ENCODE data around the gene C5.

The C5 gene

GRCh38 chr9:120983259-120983837, 66.7 kb downstream of the C5 start:
- no peak overlapping the region for H3K4me2 ChIP-seq (ENCODE audit: low read depth, low read length, poor library complexity, severe bottlenecking)

GRCh38 chr9:120982836-120983235, 67.2 kb downstream of the C5 start:
- Histone ChIP-seq H3K9me3 (ENCODE audit: insufficient read depth, low read length) (no peaks in the 10 kb centered on the region), H3K9me2 (replicated peaks; ENCODE audit: insufficient read depth, low read length) (no peaks in the 10 kb centered on the region), H3K36me3 (ENCODE audit: low read length) (no peaks in the 10 kb centered on the region), H3K4me3 (ENCODE audit: insufficient read depth, low read length, poor library complexity, severe bottlenecking) (no peak overlapping the region), H3F3A (ENCODE audit: insufficient read depth) (no peaks in the 10 kb centered on the region), H3K27me3 (ENCODE audit: low read length) (no peaks in the 10 kb centered on the region), H2AFZ (ENCODE audit: low read depth, low read length, severe bottlenecking) (no peak overlapping the region), H3K4me2 (ENCODE audit: low read depth, low read length, poor library complexity, severe bottlenecking) (no peak overlapping the region), H4K20me1 (ENCODE audit: low read depth, low read length) (no peaks in the 10 kb centered on the region), H3K9ac (ENCODE audit: low read length) (no peak overlapping the region), H3K79me2 (ENCODE audit: insufficient read depth, low read length) (no peaks in the 10 kb centered on the region), H3K27ac (ENCODE audit: low read depth, low read length) (no peak overlapping the region)
- no peak for TF ChIP-seq EZH2phosphoT487 (conservative IDR thresholded peaks at IDR 0.05; ENCODE audit: low read length)
- no peak for TF ChIP-seq CTCF (IDR thresholded peaks at IDR 0.05; ENCODE audit: insufficient read depth, low read length, poor library complexity, severe bottlenecking)

More at GRCh38 chr9:120983259-120983837, 66.7 kb downstream of the C5 start:
- Histone ChIP-seq H3K9me2 (replicated peaks; ENCODE audit: insufficient read depth, low read length) (no peaks in the 10 kb centered on the region), H3K36me3 (ENCODE audit: low read length) (no peaks in the 10 kb centered on the region), H3F3A (ENCODE audit: insufficient read depth) (no peaks in the 10 kb centered on the region), H2AFZ (ENCODE audit: low read depth, low read length, severe bottlenecking) (no peak overlapping the region), H3K9ac (ENCODE audit: low read length) (no peak overlapping the region), H3K79me2 (ENCODE audit: insufficient read depth, low read length) (no peaks in the 10 kb centered on the region), H4K20me1 (ENCODE audit: low read depth, low read length) (no peaks in the 10 kb centered on the region), H3K27ac (ENCODE audit: low read depth, low read length) (no peak overlapping the region), H3K4me3 (ENCODE audit: insufficient read depth, low read length, poor library complexity, severe bottlenecking) (no peak overlapping the region), H3K9me3 (ENCODE audit: insufficient read depth, low read length) (no peaks in the 10 kb centered on the region), H3K27me3 (ENCODE audit: low read length) (no peaks in the 10 kb centered on the region)
- TF ChIP-seq EZH2phosphoT487 (conservative IDR thresholded peaks at IDR 0.05; ENCODE audit: low read length) (no peak), CTCF (IDR thresholded peaks at IDR 0.05; ENCODE audit: insufficient read depth, low read length, poor library complexity, severe bottlenecking) (no peak)

- H3F3A ChIP-seq (ENCODE audit: insufficient read depth): no peaks in the 10 kb centered on the region
- H3K36me3 ChIP-seq (ENCODE audit: low read length): no peaks in the 10 kb centered on the region
- H3K27me3 ChIP-seq (ENCODE audit: low read length): no peaks in the 10 kb centered on the region
- H2AFZ ChIP-seq (ENCODE audit: low read depth, low read length, severe bottlenecking): no peak overlapping the region
- no peaks in the 10 kb centered on the region for H4K20me1 ChIP-seq (ENCODE audit: low read depth, low read length)
- no peaks in the 10 kb centered on the region for H3K79me2 ChIP-seq (ENCODE audit: insufficient read depth, low read length)
- no peak overlapping the region for H3K9ac ChIP-seq (ENCODE audit: low read length)
- no peak overlapping the region for H3K4me2 ChIP-seq (ENCODE audit: low read depth, low read length, poor library complexity, severe bottlenecking)
- TF ChIP-seq CTCF (IDR thresholded peaks at IDR 0.05; ENCODE audit: insufficient read depth, low read length, poor library complexity, severe bottlenecking) (no peak), EZH2phosphoT487 (conservative IDR thresholded peaks at IDR 0.05; ENCODE audit: low read length) (no peak)
- H3K9me2 ChIP-seq (replicated peaks; ENCODE audit: insufficient read depth, low read length): no peaks in the 10 kb centered on the region
- no peak overlapping the region for H3K27ac ChIP-seq (ENCODE audit: low read depth, low read length)
- H3K9me3 ChIP-seq (ENCODE audit: insufficient read depth, low read length): no peaks in the 10 kb centered on the region
- no peak overlapping the region for H3K4me3 ChIP-seq (ENCODE audit: insufficient read depth, low read length, poor library complexity, severe bottlenecking)
These were observed 69.1 kb downstream of the C5 start for GRCh38 chr9:120980951-120981350.

Data from SU-DHL-6 (cell line).